Measurements from ENCODE around the gene SDK1.
A peak's percentile ranks its signal among the peaks of the same experiment; 100 is the strongest.

Gene SDK1

GRCh38 chr7:3408814-3409595 lies 108.0 kb downstream of the SDK1 start:
- no peak for DNase-seq (ENCODE audit: low read depth)

- DNase-seq (ENCODE audit: low read depth): no peak
These were observed 111.8 kb downstream of the SDK1 start for GRCh38 chr7:3412871-3413270.

GRCh38 chr7:3415861-3416312 lies 114.8 kb downstream of the SDK1 start:
- no peak for DNase-seq (ENCODE audit: low read depth)

- DNase-seq (ENCODE audit: low read depth): no peak
These were observed 115.4 kb downstream of the SDK1 start for GRCh38 chr7:3416453-3416852.

- DNase-seq (ENCODE audit: low read depth): no peak
These were observed 124.0 kb downstream of the SDK1 start for GRCh38 chr7:3425087-3425486.

- no peak for DNase-seq (ENCODE audit: low read depth)
These were observed 125.0 kb downstream of the SDK1 start for GRCh38 chr7:3426064-3426463.

GRCh38 chr7:3427957-3428356 lies 126.9 kb downstream of the SDK1 start:
- DNase-seq (ENCODE audit: low read depth): no peak

- no peak for DNase-seq (ENCODE audit: low read depth)
These were observed 128.9 kb downstream of the SDK1 start for GRCh38 chr7:3429981-3430380.

- DNase-seq (ENCODE audit: low read depth): no peak
These were observed 129.5 kb downstream of the SDK1 start for GRCh38 chr7:3430588-3430987.

- DNase-seq (ENCODE audit: low read depth): peak; percentile 30
These were observed 130.3 kb downstream of the SDK1 start for GRCh38 chr7:3431306-3431705.

GRCh38 chr7:3432911-3433310 lies 131.9 kb downstream of the SDK1 start:
- no peak for DNase-seq (ENCODE audit: low read depth)

- DNase-seq (ENCODE audit: low read depth): no peak
These were observed 133.6 kb downstream of the SDK1 start for GRCh38 chr7:3434611-3435010.

- DNase-seq (ENCODE audit: low read depth): no peak
These were observed 135.1 kb downstream of the SDK1 start for GRCh38 chr7:3436112-3436511.

- DNase-seq (ENCODE audit: low read depth): peak; percentile 45
These were observed 135.7 kb downstream of the SDK1 start for GRCh38 chr7:3436746-3437145.

- no peak for DNase-seq (ENCODE audit: low read depth)
These were observed 136.4 kb downstream of the SDK1 start for GRCh38 chr7:3437467-3437866.

- DNase-seq (ENCODE audit: low read depth): no peak
These were observed 137.3 kb downstream of the SDK1 start for GRCh38 chr7:3438352-3438751.

- peak; percentile 75 for DNase-seq (ENCODE audit: low read depth)
These were observed 138.4 kb downstream of the SDK1 start for GRCh38 chr7:3439333-3440030.

GRCh38 chr7:3440509-3440908 lies 139.5 kb downstream of the SDK1 start:
- no peak for DNase-seq (ENCODE audit: low read depth)

GRCh38 chr7:3443716-3444115 lies 142.7 kb downstream of the SDK1 start:
- no peak for DNase-seq (ENCODE audit: low read depth)

- no peak for DNase-seq (ENCODE audit: low read depth)
These were observed 145.7 kb downstream of the SDK1 start for GRCh38 chr7:3446786-3447185.

- no peak for DNase-seq (ENCODE audit: low read depth)
These were observed 150.6 kb downstream of the SDK1 start for GRCh38 chr7:3451701-3452100.

GRCh38 chr7:3453398-3453797 lies 152.3 kb downstream of the SDK1 start:
- DNase-seq (ENCODE audit: low read depth): no peak

GRCh38 chr7:3455806-3456595 lies 154.9 kb downstream of the SDK1 start:
- no peak for DNase-seq (ENCODE audit: low read depth)

Measured in HS-5 (cell line).